ENCODE data around the gene GMDS. TPM values are rescaled to one million over a fixed set of nuclear protein-coding genes. Genes with fewer than 3 reads are reported as not detected.

Gene GMDS
- total RNA-seq, 1 donor from 2014 or later, result 34.0 TPM

- TF ChIP-seq CTCF (IDR thresholded peaks at IDR 0.05), result no peak
- Mint-ChIP-seq H3K4me1 (ENCODE audit: low read depth) (peaks cover 33% of the 10 kb centered on the region), H3K9me3 (ENCODE audit: low read depth) (no peaks in the 10 kb centered on the region), H3K27me3 (ENCODE audit: low read depth) (peaks cover 1% of the 10 kb centered on the region), H3K27ac (ENCODE audit: unreplicated experiment) (peak within 1 kb of the TSS; percentile 97), H3K36me3 (ENCODE audit: low read depth) (peaks cover 22% of the 10 kb centered on the region), H3K4me3 (ENCODE audit: unreplicated experiment) (peak within 1 kb of the TSS; percentile 92)
- no peak for DNase-seq (ENCODE audit: low spot score)
These were observed 635.5 kb downstream of the GMDS start, which contains the start of gene FOXC1 for GRCh38 chr6:1609648-1610496. FOXC1 (plus strand) TSS chr6:1609915; CDS start chr6:1610446, 531 bp downstream.

GRCh38 chr6:1609041-1609647 lies 636.3 kb downstream of the GMDS start:
- Mint-ChIP-seq H3K4me3 (ENCODE audit: unreplicated experiment) (peak overlapping the region; percentile 79), H3K36me3 (ENCODE audit: low read depth) (peaks cover 22% of the 10 kb centered on the region), H3K9me3 (ENCODE audit: low read depth) (no peaks in the 10 kb centered on the region), H3K27me3 (ENCODE audit: low read depth) (peaks cover 1% of the 10 kb centered on the region), H3K27ac (ENCODE audit: unreplicated experiment) (peak overlapping the region; percentile 95), H3K4me1 (ENCODE audit: low read depth) (peaks cover 33% of the 10 kb centered on the region)
- TF ChIP-seq CTCF (IDR thresholded peaks at IDR 0.05), result no peak
- no peak for DNase-seq (ENCODE audit: low spot score)

GRCh38 chr6:1608222-1609040 lies 637.0 kb downstream of the GMDS start:
- H3K27ac Mint-ChIP-seq (ENCODE audit: unreplicated experiment), result peak overlapping the region; percentile 75
- TF ChIP-seq CTCF (IDR thresholded peaks at IDR 0.05), result no peak
- peaks cover 36% of the 10 kb centered on the region for H3K4me1 Mint-ChIP-seq (ENCODE audit: low read depth)
- H3K4me3 Mint-ChIP-seq (ENCODE audit: unreplicated experiment), result peak overlapping the region; percentile 79
- H3K36me3 Mint-ChIP-seq (ENCODE audit: low read depth), result peaks cover 19% of the 10 kb centered on the region
- H3K27me3 Mint-ChIP-seq (ENCODE audit: low read depth), result peaks cover 1% of the 10 kb centered on the region
- no peaks in the 10 kb centered on the region for H3K9me3 Mint-ChIP-seq (ENCODE audit: low read depth)
- DNase-seq (ENCODE audit: low spot score), result no peak

GRCh38 chr6:1607516-1608221 lies 637.7 kb downstream of the GMDS start:
- no peak for DNase-seq (ENCODE audit: low spot score)
- Mint-ChIP-seq H3K9me3 (ENCODE audit: low read depth) (no peaks in the 10 kb centered on the region), H3K27me3 (ENCODE audit: low read depth) (peaks cover 1% of the 10 kb centered on the region), H3K4me1 (ENCODE audit: low read depth) (peaks cover 36% of the 10 kb centered on the region), H3K27ac (ENCODE audit: unreplicated experiment) (peak overlapping the region; percentile 75), H3K36me3 (ENCODE audit: low read depth) (peaks cover 12% of the 10 kb centered on the region), H3K4me3 (ENCODE audit: unreplicated experiment) (peak overlapping the region; percentile 79)
- peak; percentile 7 for TF ChIP-seq CTCF (IDR thresholded peaks at IDR 0.05)
